AG04449 (cell line): ENCODE data around the gene LRBA.

Experiments
- CTCF ChIA-PET: fragments of 350-600 bp; formaldehyde crosslinking; extraction: SDS; loops from one replicate; lab custom pipeline; 2021; ENCODE audit warnings: antibody characterized with exemption; lab: Yijun Ruan, JAX
- POLR2A ChIA-PET: fragments of 400-600, 350-600 bp; formaldehyde crosslinking; extraction: SDS; loops from one replicate; lab custom pipeline; 2020; ENCODE audit warnings: antibody characterized with exemption, inconsistent platforms; lab: Yijun Ruan, JAX
- DNase-seq: peaks from one replicate; pipeline ENCODE4 v3.0.0-alpha.2; 2010; ENCODE audit warnings: low read depth, low spot score
- H3K4me3 ChIP-seq: 2 replicates; pipeline ENCODE4 v1.5.1; 2011; ENCODE audit warnings: low read depth, mild to moderate bottlenecking, control low read depth, low read length
- CTCF ChIP-seq: IDR thresholded peaks from one replicate; pipeline ENCODE4 v1.5.1; 2011; ENCODE audit warnings: mild to moderate bottlenecking, moderate library complexity, low read length, control low read depth, inconsistent platforms; ENCODE audit not compliant: insufficient read depth; ENCODE audit errors: missing control alignments

LRBA gene

GRCh38 chr4:150482581-150482980 lies 532.5 kb downstream of the LRBA start:
- ChIA-PET POLR2A (no interaction called here), CTCF (interaction anchor here (0.6 kb wide), 1 partner anchor 44 kb away, joined by 3 read pairs; no protein-coding TSS in a partner anchor)
- H3K4me3 ChIP-seq, result no peak overlapping the region
- no peak for TF ChIP-seq CTCF
- no peak for DNase-seq

GRCh38 chr4:150479657-150480056 lies 535.4 kb downstream of the LRBA start:
- no peak for TF ChIP-seq CTCF
- H3K4me3 ChIP-seq, result no peak overlapping the region
- CTCF ChIA-PET, result no interaction called here
- no peak for DNase-seq
- POLR2A ChIA-PET, result interaction anchor here (1.1 kb wide), 1 partner anchor 15 kb away, joined by 3 read pairs; no protein-coding TSS in a partner anchor

- no peak overlapping the region for H3K4me3 ChIP-seq
- POLR2A ChIA-PET, result no interaction called here
- no peak for TF ChIP-seq CTCF
- CTCF ChIA-PET, result no interaction called here
- no peak for DNase-seq
Observed at GRCh38 chr4:150477869-150478268, 537.2 kb downstream of the LRBA start.

- no peak for TF ChIP-seq CTCF
- ChIA-PET CTCF (interaction anchor here (0.7 kb wide), 1 partner anchor 92 kb away, joined by 4 read pairs; no protein-coding TSS in a partner anchor), POLR2A (no interaction called here)
- H3K4me3 ChIP-seq, result no peak overlapping the region
- DNase-seq, result no peak
Observed at GRCh38 chr4:150476776-150477175, 538.3 kb downstream of the LRBA start.

GRCh38 chr4:150475763-150476162 lies 539.3 kb downstream of the LRBA start:
- TF ChIP-seq CTCF, result no peak
- CTCF ChIA-PET, result no interaction called here
- no peak for DNase-seq
- POLR2A ChIA-PET, result no interaction called here
- no peak overlapping the region for H3K4me3 ChIP-seq

- POLR2A ChIA-PET, result no interaction called here
- no peak overlapping the region for H3K4me3 ChIP-seq
- CTCF ChIA-PET, result no interaction called here
- TF ChIP-seq CTCF, result no peak
- no peak for DNase-seq
Observed at GRCh38 chr4:150464523-150464922, 550.6 kb downstream of the LRBA start.
